Measurements from ENCODE around the gene RAB22A. TPM values are rescaled to one million over a fixed set of nuclear protein-coding genes. Genes with fewer than 3 reads are reported as not detected.

The RAB22A gene
- total RNA-seq, 1 donor from 2014 or later, result 25.2 TPM

DNA sequence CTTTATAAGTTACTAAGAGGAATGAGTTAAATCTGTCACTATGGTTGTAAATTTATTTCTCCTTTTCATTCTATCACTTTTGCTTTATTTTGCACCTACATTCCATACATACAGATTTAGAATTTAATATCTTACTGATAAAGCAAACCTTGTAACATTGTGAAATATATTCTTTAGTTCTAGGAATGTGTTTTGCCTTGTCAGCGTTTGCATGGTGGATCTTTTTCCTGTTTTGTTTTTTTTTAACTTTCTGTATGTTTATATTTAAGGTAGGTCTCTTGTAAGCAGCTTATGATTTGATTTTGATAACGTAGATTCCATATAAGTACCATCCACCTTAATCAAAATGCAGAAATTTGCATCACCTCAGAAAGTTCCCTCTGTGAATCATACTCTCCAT is 16.4 kb downstream of the RAB22A start:
- Mint-ChIP-seq H3K9me3 (ENCODE audit: low read depth) (no peaks in the 10 kb centered on the region), H3K27ac (ENCODE audit: unreplicated experiment) (no peak overlapping the region), H3K4me1 (ENCODE audit: low read depth) (peaks cover 38% of the 10 kb centered on the region), H3K4me3 (ENCODE audit: unreplicated experiment) (no peak overlapping the region), H3K36me3 (ENCODE audit: low read depth) (no peaks in the 10 kb centered on the region), H3K27me3 (ENCODE audit: low read depth) (no peaks in the 10 kb centered on the region)
- no peak for DNase-seq (ENCODE audit: low spot score)
- TF ChIP-seq CTCF (IDR thresholded peaks at IDR 0.05), result no peak

GRCh38 chr20:58327211-58327610 is 17.7 kb downstream of the RAB22A start:
- no peak for TF ChIP-seq CTCF (IDR thresholded peaks at IDR 0.05)
- no peak overlapping the region for H3K27ac Mint-ChIP-seq (ENCODE audit: unreplicated experiment)
- H3K9me3 Mint-ChIP-seq (ENCODE audit: low read depth), result no peaks in the 10 kb centered on the region
- peaks cover 42% of the 10 kb centered on the region for H3K4me1 Mint-ChIP-seq (ENCODE audit: low read depth)
- no peaks in the 10 kb centered on the region for H3K27me3 Mint-ChIP-seq (ENCODE audit: low read depth)
- no peaks in the 10 kb centered on the region for H3K36me3 Mint-ChIP-seq (ENCODE audit: low read depth)
- no peak overlapping the region for H3K4me3 Mint-ChIP-seq (ENCODE audit: unreplicated experiment)
- DNase-seq (ENCODE audit: low spot score), result no peak

GRCh38 chr20:58328836-58329235 is 19.3 kb downstream of the RAB22A start:
- no peak for TF ChIP-seq CTCF (IDR thresholded peaks at IDR 0.05)
- Mint-ChIP-seq H3K9me3 (ENCODE audit: low read depth) (no peaks in the 10 kb centered on the region), H3K36me3 (ENCODE audit: low read depth) (peaks cover 2% of the 10 kb centered on the region)

DNA sequence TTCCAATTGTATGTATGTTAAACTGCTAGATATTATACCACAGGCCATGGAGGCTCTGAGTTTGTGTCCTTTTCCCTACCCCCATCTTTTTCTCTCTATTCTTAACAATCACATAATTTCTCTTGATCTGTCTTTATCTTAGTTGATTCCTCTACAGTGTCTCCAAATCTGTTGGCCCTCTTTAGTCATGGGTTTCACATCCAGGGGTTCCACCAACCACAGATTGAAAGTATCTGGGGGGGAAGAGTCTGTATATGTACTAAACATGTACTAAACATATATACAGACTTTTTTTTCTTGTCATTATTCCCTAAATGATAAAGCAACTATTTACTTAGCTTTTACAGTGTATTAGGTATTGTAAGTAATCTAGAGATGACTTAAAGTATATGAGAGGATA is 20.2 kb downstream of the RAB22A start:
- Mint-ChIP-seq H3K36me3 (ENCODE audit: low read depth) (peaks cover 2% of the 10 kb centered on the region), H3K27me3 (ENCODE audit: low read depth) (no peaks in the 10 kb centered on the region), H3K9me3 (ENCODE audit: low read depth) (no peaks in the 10 kb centered on the region), H3K4me3 (ENCODE audit: unreplicated experiment) (no peak overlapping the region), H3K4me1 (ENCODE audit: low read depth) (peaks cover 38% of the 10 kb centered on the region), H3K27ac (ENCODE audit: unreplicated experiment) (peak overlapping the region; percentile 34)
- no peak for TF ChIP-seq CTCF (IDR thresholded peaks at IDR 0.05)
- DNase-seq (ENCODE audit: low spot score), result no peak

More at GRCh38 chr20:58328836-58329235, 19.3 kb downstream of the RAB22A start:
- Mint-ChIP-seq H3K27me3 (ENCODE audit: low read depth) (no peaks in the 10 kb centered on the region), H3K4me3 (ENCODE audit: unreplicated experiment) (no peak overlapping the region), H3K4me1 (ENCODE audit: low read depth) (peaks cover 38% of the 10 kb centered on the region), H3K27ac (ENCODE audit: unreplicated experiment) (peak overlapping the region; percentile 8)
- DNase-seq (ENCODE audit: low spot score), result no peak

GRCh38 chr20:58330249-58330648 is 20.7 kb downstream of the RAB22A start:
- no peak for TF ChIP-seq CTCF (IDR thresholded peaks at IDR 0.05)
- no peak for DNase-seq (ENCODE audit: low spot score)
- no peak overlapping the region for H3K27ac Mint-ChIP-seq (ENCODE audit: unreplicated experiment)

More at GRCh38 chr20:58330249-58330648, 20.7 kb downstream of the RAB22A start:
- Mint-ChIP-seq H3K9me3 (ENCODE audit: low read depth) (no peaks in the 10 kb centered on the region), H3K27me3 (ENCODE audit: low read depth) (no peaks in the 10 kb centered on the region), H3K4me1 (ENCODE audit: low read depth) (peaks cover 37% of the 10 kb centered on the region), H3K4me3 (ENCODE audit: unreplicated experiment) (no peak overlapping the region), H3K36me3 (ENCODE audit: low read depth) (peaks cover 2% of the 10 kb centered on the region)

Measured in chondrocyte (in vitro differentiated cells).